A549 treated with dexamethasone at 1 μM for 4 hours (cell line): Measurements from ENCODE around the gene OR2L5. TPM values are rescaled to one million over a fixed set of nuclear protein-coding genes. Genes with fewer than 3 reads are reported as not detected.

Experiments used
- total RNA-seq: library from RNA; stranded (reverse); fragments of 200-300 nt; extraction: Qiagen RNA extraction; gene quantifications from 5 replicates; pipeline ENCODE4 v1.2.3, GENCODE V29; 2022

Gene OR2L5
- total RNA-seq = not detected in 5 replicates

GRCh38 chr1:248013229-248013710 lies at the start of gene OR2L5:
Gene OR2L5 (plus strand): TSS chr1:248013660. CDS start chr1:248021948, 8,288 bp downstream.

DNA sequence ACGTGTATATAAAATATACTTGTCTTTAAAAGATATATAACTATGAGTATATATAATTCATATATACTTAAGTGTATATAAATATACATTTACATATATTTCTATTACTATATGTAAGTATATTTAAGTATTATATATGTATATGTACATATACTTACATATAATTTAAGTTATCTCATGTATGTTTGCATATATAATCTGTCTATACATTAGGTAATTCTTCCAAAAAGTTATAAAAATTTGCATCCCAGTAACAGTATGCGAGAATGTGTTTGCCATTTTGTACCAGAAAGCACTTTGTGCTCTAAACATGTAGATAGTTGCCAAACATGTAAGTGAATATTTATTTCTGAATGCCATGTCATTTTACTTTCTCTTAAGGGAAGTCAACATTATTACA lies 48.5 kb upstream of the OR2L5 start, which contains the start of gene OR2AK2:
Gene OR2AK2, plus strand, starts transcription at position 301 of the 400 bp plus-strand sequence. CDS start 144 bp downstream, outside the sequence.

GRCh38 chr1:248029770-248030169 lies 16.3 kb downstream of the OR2L5 start, which contains the start of gene OR2L2:
Gene OR2L2 (plus strand): TSS chr1:248030070. CDS start chr1:248038268, 8,198 bp downstream.

GRCh38 chr1:248046536-248046935 lies 33.1 kb downstream of the OR2L5 start, which contains the start of gene OR2L3:
Gene OR2L3 (plus strand): TSS chr1:248046836. CDS start chr1:248060682, 13,846 bp downstream.

Other genes starting within 250 kb of the OR2L5 start
- not detected in 5 replicates for gene OR14A16, start 189.5 kb upstream of the OR2L5 start, total RNA-seq
- not detected in 5 replicates for gene OR11L1, start 171.8 kb upstream of the OR2L5 start, total RNA-seq
- not detected in 5 replicates for gene TRIM58, start 156.5 kb upstream of the OR2L5 start, total RNA-seq
- not detected in 5 replicates for gene OR2W3, start 118.1 kb upstream of the OR2L5 start, total RNA-seq
- not detected in 5 replicates for gene OR2T8, start 93.4 kb upstream of the OR2L5 start, total RNA-seq
- not detected in 5 replicates for gene OR2AJ1, start 88.8 kb upstream of the OR2L5 start, total RNA-seq
- not detected in 5 replicates for gene OR2L8, start 64.8 kb upstream of the OR2L5 start, total RNA-seq
- gene OR2AK2, start 48.4 kb upstream of the OR2L5 start, total RNA-seq = not detected in 5 replicates
- gene OR2L2, start 16.4 kb downstream of the OR2L5 start, total RNA-seq = 0.02 TPM in 1 of 5 replicates, not detected in the others
- gene OR2L3, start 33.2 kb downstream of the OR2L5 start, total RNA-seq = not detected in 5 replicates
- gene OR2L13, start 81.5 kb downstream of the OR2L5 start, total RNA-seq = not detected in 5 replicates
- not detected in 5 replicates for gene OR2M5, start 131.5 kb downstream of the OR2L5 start, total RNA-seq
- not detected in 5 replicates for gene OR2M2, start 161.2 kb downstream of the OR2L5 start, total RNA-seq
- gene OR2M3, start 183.6 kb downstream of the OR2L5 start, total RNA-seq = not detected in 5 replicates
- gene OR2M4, start 217.8 kb downstream of the OR2L5 start, total RNA-seq = not detected in 5 replicates